ENCODE data around the gene ANO3. TPM values are rescaled to one million over a fixed set of nuclear protein-coding genes. Genes with fewer than 3 reads are reported as not detected.

Gene ANO3
- total RNA-seq, 2 experiments from 2014 or later = not detected

DNA sequence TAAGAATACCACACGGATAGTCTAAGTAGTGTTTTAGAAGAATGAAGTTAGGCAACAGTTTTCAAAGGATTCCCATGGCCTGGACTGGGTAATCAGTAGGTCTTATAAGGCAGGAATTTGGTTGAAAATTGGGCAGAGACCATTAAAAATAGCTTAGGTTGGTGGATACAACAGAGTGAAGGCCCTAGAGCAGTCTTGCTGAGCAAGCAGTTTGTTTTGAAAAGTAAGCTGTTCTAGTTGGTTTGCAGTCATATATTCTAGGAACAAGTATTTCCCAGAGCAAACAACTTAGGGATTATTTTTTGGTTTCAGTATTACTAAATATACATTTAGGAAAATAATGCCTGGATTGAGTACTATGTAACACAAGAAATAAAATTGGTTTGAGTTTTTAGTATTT, 175.3 kb downstream of the ANO3 start:
- ATAC-seq (ENCODE audit: poor library complexity) (no peak), DNase-seq (no peak)
- intact Hi-C loops (cut with DNase I, micrococcal nuclease) = no loop called here
- TF ChIP-seq, protein P1, sequence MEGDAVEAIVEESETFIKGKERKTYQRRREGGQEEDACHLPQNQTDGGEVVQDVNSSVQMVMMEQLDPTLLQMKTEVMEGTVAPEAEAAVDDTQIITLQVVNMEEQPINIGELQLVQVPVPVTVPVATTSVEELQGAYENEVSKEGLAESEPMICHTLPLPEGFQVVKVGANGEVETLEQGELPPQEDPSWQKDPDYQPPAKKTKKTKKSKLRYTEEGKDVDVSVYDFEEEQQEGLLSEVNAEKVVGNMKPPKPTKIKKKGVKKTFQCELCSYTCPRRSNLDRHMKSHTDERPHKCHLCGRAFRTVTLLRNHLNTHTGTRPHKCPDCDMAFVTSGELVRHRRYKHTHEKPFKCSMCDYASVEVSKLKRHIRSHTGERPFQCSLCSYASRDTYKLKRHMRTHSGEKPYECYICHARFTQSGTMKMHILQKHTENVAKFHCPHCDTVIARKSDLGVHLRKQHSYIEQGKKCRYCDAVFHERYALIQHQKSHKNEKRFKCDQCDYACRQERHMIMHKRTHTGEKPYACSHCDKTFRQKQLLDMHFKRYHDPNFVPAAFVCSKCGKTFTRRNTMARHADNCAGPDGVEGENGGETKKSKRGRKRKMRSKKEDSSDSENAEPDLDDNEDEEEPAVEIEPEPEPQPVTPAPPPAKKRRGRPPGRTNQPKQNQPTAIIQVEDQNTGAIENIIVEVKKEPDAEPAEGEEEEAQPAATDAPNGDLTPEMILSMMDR (IDR thresholded peaks at IDR 0.05) = no peak
- no peak overlapping the region for H3K4me3 ChIP-seq (ENCODE audit: low read length)
- H3K9me3 Mint-ChIP-seq = peaks cover 14% of the 10 kb centered on the region
- ChIA-PET POLR2A (no interaction called here), CTCF (interaction anchor here (1.3 kb wide), 1 partner anchor 11 kb away, joined by 3 read pairs; no protein-coding TSS in a partner anchor)
- peaks cover 0 to 9% of the 10 kb centered on the region in 2 experiments for H3K9me3 ChIP-seq (ENCODE audit: control insufficient read depth in 1 of 2, insufficient read depth in 1 of 2, low read length in 2 of 2)
- no peak overlapping the region for H3K4me3 Mint-ChIP-seq
- no peaks in the 10 kb centered on the region for H3K36me3 ChIP-seq (ENCODE audit: insufficient read depth, low read length)
- H3K27ac Mint-ChIP-seq = no peak overlapping the region
- H3K27ac ChIP-seq (ENCODE audit: low read depth in 1 of 2, low read length in 2 of 2) = no peak overlapping the region
- no peaks in the 10 kb centered on the region for H3K27me3 Mint-ChIP-seq
- H3K27me3 ChIP-seq (ENCODE audit: control insufficient read depth in 1 of 2, insufficient read depth in 2 of 2, low read length in 2 of 2) = no peaks in the 10 kb centered on the region
- no peaks in the 10 kb centered on the region for H3K4me1 Mint-ChIP-seq (ENCODE audit: low read depth)
- no peaks in the 10 kb centered on the region for H3K4me1 ChIP-seq (ENCODE audit: insufficient read depth, low read length)
- no peaks in the 10 kb centered on the region for H3K36me3 Mint-ChIP-seq (ENCODE audit: low read depth)

- TF ChIP-seq, protein P1 (IDR thresholded peaks at IDR 0.05) = no peak
- DNase-seq = no peak
- no peak overlapping the region for H3K4me3 ChIP-seq (ENCODE audit: low read length)
- peaks cover 6% of the 10 kb centered on the region for H3K9me3 Mint-ChIP-seq
- no peaks in the 10 kb centered on the region for H3K27me3 Mint-ChIP-seq
- ChIA-PET POLR2A (no interaction called here), CTCF (no interaction called here)
- peaks cover 0 to 9% of the 10 kb centered on the region in 2 experiments for H3K9me3 ChIP-seq (ENCODE audit: control insufficient read depth in 1 of 2, insufficient read depth in 1 of 2, low read length in 2 of 2)
- H3K36me3 ChIP-seq (ENCODE audit: insufficient read depth, low read length) = no peaks in the 10 kb centered on the region
- ATAC-seq (ENCODE audit: poor library complexity) = no peak
- intact Hi-C loops (cut with DNase I, micrococcal nuclease) = no loop called here
- H3K27me3 ChIP-seq (ENCODE audit: control insufficient read depth in 1 of 2, insufficient read depth in 2 of 2, low read length in 2 of 2) = no peaks in the 10 kb centered on the region
- no peaks in the 10 kb centered on the region for H3K4me1 Mint-ChIP-seq (ENCODE audit: low read depth)
- no peak overlapping the region for H3K4me3 Mint-ChIP-seq
- no peak overlapping the region for H3K27ac ChIP-seq (ENCODE audit: low read depth in 1 of 2, low read length in 2 of 2)
- no peak overlapping the region for H3K27ac Mint-ChIP-seq
- no peaks in the 10 kb centered on the region for H3K36me3 Mint-ChIP-seq (ENCODE audit: low read depth)
- no peaks in the 10 kb centered on the region for H3K4me1 ChIP-seq (ENCODE audit: insufficient read depth, low read length)
These were observed 178.2 kb downstream of the ANO3 start for GRCh38 chr11:26510164-26510563.

GRCh38 chr11:26510756-26511155, 178.8 kb downstream of the ANO3 start:
- no peak overlapping the region for H3K4me3 ChIP-seq (ENCODE audit: low read length)
- H3K27me3 Mint-ChIP-seq = no peaks in the 10 kb centered on the region
- intact Hi-C loops (cut with DNase I, micrococcal nuclease) = no loop called here
- no peaks in the 10 kb centered on the region for H3K4me1 ChIP-seq (ENCODE audit: insufficient read depth, low read length)
- no peak overlapping the region for H3K27ac ChIP-seq (ENCODE audit: low read depth in 1 of 2, low read length in 2 of 2)
- no peak for DNase-seq
- TF ChIP-seq, protein P1 (IDR thresholded peaks at IDR 0.05) = no peak
- no peaks in the 10 kb centered on the region for H3K36me3 Mint-ChIP-seq (ENCODE audit: low read depth)
- no peak overlapping the region for H3K27ac Mint-ChIP-seq
- CTCF ChIA-PET = no interaction called here
- H3K27me3 ChIP-seq (ENCODE audit: control insufficient read depth in 1 of 2, insufficient read depth in 2 of 2, low read length in 2 of 2) = no peaks in the 10 kb centered on the region
- POLR2A ChIA-PET = no interaction called here
- H3K36me3 ChIP-seq (ENCODE audit: insufficient read depth, low read length) = no peaks in the 10 kb centered on the region
- no peak for ATAC-seq (ENCODE audit: poor library complexity)
- no peaks in the 10 kb centered on the region for H3K4me1 Mint-ChIP-seq (ENCODE audit: low read depth)
- peaks cover 0 to 5% of the 10 kb centered on the region in 2 experiments for H3K9me3 ChIP-seq (ENCODE audit: control insufficient read depth in 1 of 2, insufficient read depth in 1 of 2, low read length in 2 of 2)
- H3K9me3 Mint-ChIP-seq = peaks cover 3% of the 10 kb centered on the region
- no peak overlapping the region for H3K4me3 Mint-ChIP-seq
